Keratinocyte (primary cell): Measurements from ENCODE around the gene IFNL1. TPM values are rescaled to one million over a fixed set of nuclear protein-coding genes. Genes with fewer than 3 reads are reported as not detected.

Source experiments
- DNase-seq: peaks from one replicate; pipeline ENCODE4 v3.0.0-alpha.2; 2011; ENCODE audit warnings: low read depth, missing footprints, low spot score
- FAIRE-seq: peaks from 2 replicates; lab custom pipeline; 2011; peaks lifted over from hg19 to GRCh38; lab: Jason Lieb, UNC
- H2AFZ ChIP-seq: 2 replicates; pipeline ENCODE4 v1.6.0; 2012; ENCODE audit warnings: low read length, control low read depth, inconsistent platforms; ENCODE audit not compliant: control insufficient read depth
- H3K27ac ChIP-seq: 2 replicates; pipeline ENCODE4 v1.5.1; 2011; ENCODE audit warnings: low read length; ENCODE audit not compliant: control insufficient read depth, insufficient read depth
- H3K27me3 ChIP-seq: 3 replicates; pipeline ENCODE4 v1.6.0; 2011; ENCODE audit warnings: low read length; ENCODE audit not compliant: control insufficient read depth, insufficient read depth; ENCODE audit errors: extremely low read depth
- H3K36me3 ChIP-seq, 2 experiments: 2 replicates in 1 of 2; 3 replicates in 1 of 2; pipeline ENCODE4 v1.5.1; 2011; ENCODE audit warnings: low read length in 2 of 2, mild to moderate bottlenecking in 1 of 2; ENCODE audit not compliant: control insufficient read depth in 2 of 2, insufficient read depth in 2 of 2; ENCODE audit errors: extremely low read depth in 1 of 2
- H3K4me1 ChIP-seq: 3 replicates; pipeline ENCODE4 v1.5.1; 2011; ENCODE audit warnings: low read length; ENCODE audit not compliant: control insufficient read depth, insufficient read depth; ENCODE audit errors: extremely low read depth
- H3K4me2 ChIP-seq: 3 replicates; pipeline ENCODE4 v1.6.0; 2011; ENCODE audit warnings: low read depth, low read length; ENCODE audit not compliant: control insufficient read depth, insufficient read depth; ENCODE audit errors: extremely low read depth
- H3K4me3 ChIP-seq, 3 experiments: fragments of 200-600 bp in 1 of 3; sonication (generic) in 1 of 3; 2 replicates in 2 of 3; 3 replicates in 1 of 3; pipeline ENCODE4 v1.5.1; 2011 to 2016; ENCODE audit warnings: low read length in 3 of 3, mild to moderate bottlenecking in 3 of 3, control low read depth in 2 of 3, inconsistent platforms in 1 of 3, low read depth in 1 of 3, mixed read lengths in 1 of 3, mixed run types in 1 of 3, moderate library complexity in 1 of 3; ENCODE audit not compliant: control insufficient read depth in 2 of 3, insufficient read depth in 2 of 3; ENCODE audit errors: extremely low read depth in 1 of 3
- H3K79me2 ChIP-seq: 2 replicates; pipeline ENCODE4 v1.6.0; 2012; ENCODE audit warnings: low read length; ENCODE audit not compliant: control insufficient read depth, insufficient read depth
- H3K9ac ChIP-seq: 3 replicates; pipeline ENCODE4 v1.6.0; 2011; ENCODE audit warnings: low read length; ENCODE audit not compliant: control insufficient read depth, insufficient read depth; ENCODE audit errors: extremely low read depth
- H3K9me1 ChIP-seq: 3 replicates; pipeline ENCODE4 v1.6.0; 2011; ENCODE audit warnings: low read length; ENCODE audit not compliant: control insufficient read depth, insufficient read depth; ENCODE audit errors: extremely low read depth
- H3K9me3 ChIP-seq: 2 replicates; pipeline ENCODE4 v1.5.1; 2012; ENCODE audit warnings: low read depth, low read length; ENCODE audit not compliant: control insufficient read depth
- H4K20me1 ChIP-seq: 3 replicates; pipeline ENCODE4 v1.6.0; 2011; ENCODE audit warnings: low read length; ENCODE audit not compliant: control insufficient read depth, insufficient read depth; ENCODE audit errors: extremely low read depth
- EZH2 ChIP-seq: IDR thresholded peaks from one replicate; pipeline ENCODE4 v1.6.1; 2012; ENCODE audit warnings: inconsistent platforms, mild to moderate bottlenecking, low read length, moderate library complexity
- dilution Hi-C: fragments of 300-500 bp; cut with MboI; formaldehyde crosslinking; loops from one replicate; pipeline ENCODE4 v1.7.0; 2020; ENCODE audit warnings: low sequenced_read_pairs; ENCODE audit not compliant: extremely low pct_ligation_motif_present
- polyA plus RNA-seq, 5 experiments: library from polyadenylated mRNA; depleted of rRNA in 3 of 5; stranded (reverse) in 3 of 5; stranded (forward) in 1 of 5; unstranded in 1 of 5; fragments of >200 nt; gene quantifications; 1 replicate in 1 of 5; 2 replicates in 3 of 5; 3 replicates in 1 of 5; pipeline versions ENCODE4 v1.2.1 to v1.2.3, GENCODE V29; 2011 to 2012; ENCODE audit warnings: missing spikeins in 2 of 5, low read depth in 1 of 5, low replicate concordance in 1 of 5
- TF ChIP-seq, protein P1 (sequence below), 3 experiments: IDR thresholded peaks in 1 of 3; conservative IDR thresholded peaks in 1 of 3; optimal IDR thresholded peaks in 1 of 3; 2 replicates in 2 of 3; 3 replicates in 1 of 3; pipeline versions ENCODE3 to v1.5.1; 2011; ENCODE audit warnings: low read length in 3 of 3, mild to moderate bottlenecking in 3 of 3, moderate library complexity in 2 of 3, control low read depth in 1 of 3, inconsistent platforms in 1 of 3; ENCODE audit not compliant: insufficient read depth in 2 of 3; ENCODE audit errors: extremely low read depth in 1 of 3

Gene IFNL1
- polyA plus RNA-seq, 1 donor (not counting 4 experiments of a cell fraction or from before 2014, with no cell fraction given), result not detected

DNA sequence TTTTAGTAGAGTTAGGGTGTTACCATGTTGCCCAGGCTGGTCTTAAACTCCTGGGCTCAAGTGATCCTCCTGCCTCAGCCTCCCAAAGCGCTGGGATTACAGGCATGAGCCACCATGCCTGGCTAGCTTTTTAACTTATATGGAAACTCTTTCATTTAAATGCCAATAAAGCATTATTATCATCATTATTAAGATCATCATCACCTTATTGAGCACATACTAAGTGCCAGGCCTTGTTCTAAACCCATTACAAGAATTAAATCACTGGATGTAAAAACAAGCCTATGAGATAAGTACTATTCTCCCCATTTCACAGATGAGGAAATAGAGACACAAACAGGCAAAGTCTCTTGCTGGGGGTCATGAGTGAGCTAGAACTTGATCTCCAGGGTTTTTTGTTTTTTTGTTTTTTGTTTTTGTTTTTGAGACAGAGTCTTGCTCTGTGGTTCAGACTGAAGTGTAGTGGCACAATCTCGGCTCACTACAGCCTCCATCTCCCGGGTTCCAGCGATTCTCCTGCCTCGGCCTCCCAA is 38.3 kb downstream of the IFNL1 start:
- DNase-seq (no peak), FAIRE-seq (no peak)
- no peaks in the 10 kb centered on the region for H3K79me2 ChIP-seq
- H4K20me1 ChIP-seq, result no peaks in the 10 kb centered on the region
- no peak overlapping the region for H3K9ac ChIP-seq
- no peak overlapping the region for H2AFZ ChIP-seq
- H3K27ac ChIP-seq, result no peak overlapping the region
- H3K9me1 ChIP-seq, result no peaks in the 10 kb centered on the region
- no peak overlapping the region for H3K4me3 ChIP-seq
- H3K9me3 ChIP-seq, result no peaks in the 10 kb centered on the region
- H3K4me1 ChIP-seq, result no peaks in the 10 kb centered on the region
- dilution Hi-C loops, result no loop called here
- H3K36me3 ChIP-seq, result no peaks in the 10 kb centered on the region
- no peak for TF ChIP-seq EZH2
- TF ChIP-seq, protein P1, sequence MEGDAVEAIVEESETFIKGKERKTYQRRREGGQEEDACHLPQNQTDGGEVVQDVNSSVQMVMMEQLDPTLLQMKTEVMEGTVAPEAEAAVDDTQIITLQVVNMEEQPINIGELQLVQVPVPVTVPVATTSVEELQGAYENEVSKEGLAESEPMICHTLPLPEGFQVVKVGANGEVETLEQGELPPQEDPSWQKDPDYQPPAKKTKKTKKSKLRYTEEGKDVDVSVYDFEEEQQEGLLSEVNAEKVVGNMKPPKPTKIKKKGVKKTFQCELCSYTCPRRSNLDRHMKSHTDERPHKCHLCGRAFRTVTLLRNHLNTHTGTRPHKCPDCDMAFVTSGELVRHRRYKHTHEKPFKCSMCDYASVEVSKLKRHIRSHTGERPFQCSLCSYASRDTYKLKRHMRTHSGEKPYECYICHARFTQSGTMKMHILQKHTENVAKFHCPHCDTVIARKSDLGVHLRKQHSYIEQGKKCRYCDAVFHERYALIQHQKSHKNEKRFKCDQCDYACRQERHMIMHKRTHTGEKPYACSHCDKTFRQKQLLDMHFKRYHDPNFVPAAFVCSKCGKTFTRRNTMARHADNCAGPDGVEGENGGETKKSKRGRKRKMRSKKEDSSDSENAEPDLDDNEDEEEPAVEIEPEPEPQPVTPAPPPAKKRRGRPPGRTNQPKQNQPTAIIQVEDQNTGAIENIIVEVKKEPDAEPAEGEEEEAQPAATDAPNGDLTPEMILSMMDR (optimal IDR thresholded peaks at IDR 0.05 in 1 of 3, IDR thresholded peaks at IDR 0.05 in 1 of 3, conservative IDR thresholded peaks at IDR 0.05 in 1 of 3; ENCODE audit: extremely low read depth in 1 of 3, insufficient read depth in 2 of 3, low read length in 3 of 3), result no peak
- no peak overlapping the region for H3K4me2 ChIP-seq
- H3K27me3 ChIP-seq, result no peaks in the 10 kb centered on the region

DNA sequence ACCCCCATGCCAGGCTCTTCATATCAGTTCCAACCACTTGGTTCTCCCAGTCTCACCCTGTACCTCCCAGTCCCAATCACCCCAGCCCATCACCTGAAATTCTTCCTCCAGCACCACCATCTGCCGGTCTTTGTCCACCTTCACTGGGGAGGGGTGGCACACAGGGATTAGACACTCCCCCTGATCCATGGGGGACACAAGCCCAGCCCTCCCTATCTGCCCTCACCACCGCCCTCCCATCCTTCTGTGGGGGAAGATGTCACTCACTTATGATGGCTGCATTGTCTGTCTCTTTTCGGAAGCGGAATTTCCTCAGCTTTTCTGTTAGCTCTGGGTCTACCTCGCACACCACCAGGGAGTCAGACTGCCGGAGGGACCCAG is 39.0 kb downstream of the IFNL1 start:
- DNase-seq (no peak), FAIRE-seq (no peak)
- H3K27me3 ChIP-seq, result no peaks in the 10 kb centered on the region
- TF ChIP-seq EZH2, result no peak
- TF ChIP-seq, protein P1 (optimal IDR thresholded peaks at IDR 0.05 in 1 of 3, IDR thresholded peaks at IDR 0.05 in 1 of 3, conservative IDR thresholded peaks at IDR 0.05 in 1 of 3; ENCODE audit: extremely low read depth in 1 of 3, insufficient read depth in 2 of 3, low read length in 3 of 3), result no peak
- no peaks in the 10 kb centered on the region for H4K20me1 ChIP-seq
- H3K4me1 ChIP-seq, result no peaks in the 10 kb centered on the region
- H3K27ac ChIP-seq, result no peak overlapping the region
- H3K9ac ChIP-seq, result no peak overlapping the region
- no peak overlapping the region for H3K4me3 ChIP-seq
- H3K4me2 ChIP-seq, result no peak overlapping the region
- H2AFZ ChIP-seq, result no peak overlapping the region
- no peaks in the 10 kb centered on the region for H3K9me3 ChIP-seq
- dilution Hi-C loops, result no loop called here
- H3K36me3 ChIP-seq, result no peaks in the 10 kb centered on the region
- H3K79me2 ChIP-seq, result no peaks in the 10 kb centered on the region
- H3K9me1 ChIP-seq, result no peaks in the 10 kb centered on the region
